Thymus (tissue), 11 donors: ENCODE results near the gene CREBZF. TPM values are rescaled to one million over a fixed set of nuclear protein-coding genes. Genes with fewer than 3 reads are reported as not detected.
A peak's percentile ranks its signal among the peaks of the same experiment; 100 is the strongest.
"Not testable (repeated sequence)": the region's sequence is repeated elsewhere in the genome, so short reads cannot be mapped to it uniquely, and the experiment has no call there.

ENCODE experiments used
- DNase-seq, 9 donors: peaks; one replicate each; pipeline ENCODE4 v3.0.0-alpha.2; 2013; ENCODE audit warnings: low spot score in 9 of 9, low read depth in 6 of 9, missing footprints in 1 of 9
- H3K27ac ChIP-seq, 2 donors: one replicate each; pipeline ENCODE4 v1.5.1; 2013; ENCODE audit warnings: control low read depth in 1 of 2, low read depth in 1 of 2, low read length in 1 of 2, mild to moderate bottlenecking in 1 of 2, moderate library complexity in 1 of 2
- H3K27me3 ChIP-seq, 2 donors: one replicate each; pipeline ENCODE4 v1.5.1; 2013; ENCODE audit warnings: low read length in 1 of 2; ENCODE audit not compliant: control insufficient read depth in 2 of 2, insufficient read depth in 1 of 2
- H3K36me3 ChIP-seq, 2 donors: one replicate each; pipeline ENCODE4 v1.5.1; 2013; ENCODE audit warnings: low read length in 1 of 2, mild to moderate bottlenecking in 1 of 2, moderate library complexity in 1 of 2; ENCODE audit not compliant: control insufficient read depth in 2 of 2, insufficient read depth in 2 of 2
- H3K4me1 ChIP-seq, 2 donors: one replicate each; pipeline ENCODE4 v1.5.1; 2013; ENCODE audit warnings: low read length in 2 of 2; ENCODE audit not compliant: control insufficient read depth in 2 of 2, insufficient read depth in 2 of 2
- H3K4me3 ChIP-seq, 2 donors: one replicate each; pipeline ENCODE4 v1.5.1; 2013; ENCODE audit warnings: low read length in 2 of 2, control low read depth in 1 of 2, mild to moderate bottlenecking in 1 of 2
- H3K9me3 ChIP-seq, 2 donors: one replicate each; pipeline ENCODE4 v1.5.1; 2013; ENCODE audit warnings: low read length in 1 of 2, mild to moderate bottlenecking in 1 of 2; ENCODE audit not compliant: control insufficient read depth in 2 of 2, insufficient read depth in 1 of 2
- WGBS: extraction: QIAGEN DNeasy Blood & Tissue Kit; methylation state at CpG from one replicate; pipeline ENCODE4 v1.1.7; 2013; 5-methylcytosine and 5-hydroxymethylcytosine counted together
- polyA plus RNA-seq: library from polyadenylated mRNA; stranded (reverse); fragments of 200-250 nt; gene quantifications from one replicate; pipeline ENCODE4 v1.2.3, GENCODE V29; 2013
- total RNA-seq: library from RNA; stranded (reverse); fragments of 120-200 nt; gene quantifications from one replicate; pipeline ENCODE4 v1.2.4, GENCODE V29; 2013
- donor health status: healthy.

Gene CREBZF
- total and polyA plus RNA-seq, 2 donors: 44.8 to 51.8 TPM

DNA sequence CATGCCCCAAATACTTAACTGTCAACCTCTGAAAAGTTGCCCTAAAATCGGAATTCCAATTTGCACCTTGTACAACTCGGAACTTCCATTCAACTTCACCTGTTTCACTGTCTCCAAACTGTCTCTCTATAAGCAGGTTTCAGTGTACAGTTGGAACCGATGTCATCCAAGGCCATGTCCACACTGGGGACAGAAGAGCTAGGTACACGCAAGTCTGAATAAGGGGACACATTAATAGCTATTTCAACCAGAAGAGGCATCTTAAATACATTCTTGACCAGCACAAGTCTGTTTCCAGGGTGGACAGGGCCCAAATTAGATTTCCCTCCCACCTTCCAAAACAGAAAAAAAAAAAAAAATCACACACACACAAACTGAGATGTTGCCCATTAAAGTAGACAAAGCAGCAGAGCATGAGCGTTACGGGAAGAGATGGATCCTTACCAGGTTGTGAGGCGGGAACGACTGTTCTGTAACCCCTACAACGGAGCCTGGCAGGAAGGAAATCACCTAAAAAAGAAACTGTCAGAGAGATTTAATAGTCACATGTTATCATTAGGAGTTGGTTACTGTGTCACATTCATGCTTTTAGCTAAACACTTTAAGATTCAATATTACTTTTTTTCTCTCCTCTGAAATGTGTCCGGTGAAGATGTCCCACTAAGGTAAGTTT, 1.7 kb downstream of the CREBZF start:
- Histone ChIP-seq H3K27ac (peak overlapping the region in 1 of 2 donors; percentile 98), H3K27me3 (no peaks in the 10 kb centered on the region), H3K9me3 (peaks cover 0 to 3% of the 10 kb centered on the region in 2 donors), H3K4me3 (peak overlapping the region; percentile 80 to 97), H3K36me3 (peaks cover 0 to 29% of the 10 kb centered on the region in 2 donors), H3K4me1 (peaks cover 4 to 5% of the 10 kb centered on the region in 2 donors)
- 12% methylated on average over 10 of the region's 10 CpGs for WGBS
- DNase-seq: peak in 2 of 9 donors; percentile 23 to 37

GRCh38 chr11:85661972-85662664, 2.8 kb downstream of the CREBZF start:
- Histone ChIP-seq H3K9me3 (peaks cover 0 to 3% of the 10 kb centered on the region in 2 donors), H3K4me3 (peak overlapping the region; percentile 32 to 97), H3K36me3 (peaks cover 0 to 31% of the 10 kb centered on the region in 2 donors), H3K4me1 (peaks cover 4 to 5% of the 10 kb centered on the region in 2 donors), H3K27me3 (no peaks in the 10 kb centered on the region), H3K27ac (no peak overlapping the region)
- DNase-seq: peak in 1 of 9 donors; percentile 2
- 31% methylated on average over 4 of the region's 4 CpGs for WGBS

GRCh38 chr11:85658180-85658579, 6.7 kb downstream of the CREBZF start:
- Histone ChIP-seq H3K36me3 (peaks cover 0 to 52% of the 10 kb centered on the region in 2 donors), H3K4me1 (peaks cover 2 to 3% of the 10 kb centered on the region in 2 donors), H3K27ac (no peak overlapping the region), H3K27me3 (no peaks in the 10 kb centered on the region), H3K9me3 (no peaks in the 10 kb centered on the region), H3K4me3 (no peak overlapping the region)
- no peak for DNase-seq
- WGBS: 94% methylated on average over 1 of the region's 1 CpG

DNA sequence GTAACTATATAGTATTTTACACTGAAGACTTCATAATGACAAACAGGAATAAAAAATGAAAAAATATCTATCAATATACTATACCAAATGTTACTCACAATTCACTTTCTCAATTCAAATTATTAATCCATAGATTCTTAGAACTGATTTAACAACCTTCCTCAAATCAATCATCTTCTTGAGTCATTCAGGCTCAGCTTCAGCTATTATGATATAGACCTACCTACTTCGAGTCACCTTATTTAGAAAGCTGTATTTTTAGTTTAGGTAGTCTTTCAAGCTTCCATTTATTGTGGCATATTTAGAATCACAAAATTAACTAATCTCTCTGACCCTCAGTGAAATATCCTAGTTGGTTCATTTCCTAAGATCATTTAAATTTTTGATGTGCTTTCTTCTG, 8.2 kb downstream of the CREBZF start:
- no peak for DNase-seq
- Histone ChIP-seq H3K9me3 (no peaks in the 10 kb centered on the region), H3K27me3 (no peaks in the 10 kb centered on the region), H3K36me3 (peaks cover 0 to 50% of the 10 kb centered on the region in 2 donors), H3K4me1 (no peaks in the 10 kb centered on the region), H3K4me3 (no peak overlapping the region), H3K27ac (no peak overlapping the region)
- WGBS: 99% methylated on average over 1 of the region's 1 CpG

GRCh38 chr11:85654343-85654742, 10.6 kb downstream of the CREBZF start:
- not testable (repeated sequence) for H3K27ac ChIP-seq, H3K9me3 ChIP-seq, H3K4me3 ChIP-seq, H3K4me1 ChIP-seq, DNase-seq, H3K27me3 ChIP-seq
- peaks cover 0 to 42% of the 10 kb centered on the region in 2 donors for H3K36me3 ChIP-seq
- 99% methylated on average over 4 of the region's 4 CpGs for WGBS

- WGBS: 60% methylated on average over 3 of the region's 3 CpGs
- DNase-seq: no peak
- H3K36me3 ChIP-seq: peaks cover 0 to 34% of the 10 kb centered on the region in 2 donors
- peaks cover 0 to 7% of the 10 kb centered on the region in 2 donors for H3K4me1 ChIP-seq
- H3K27ac ChIP-seq: no peak overlapping the region
- no peaks in the 10 kb centered on the region for H3K9me3 ChIP-seq
- no peaks in the 10 kb centered on the region for H3K27me3 ChIP-seq
- H3K4me3 ChIP-seq: no peak overlapping the region
These were observed 12.0 kb downstream of the CREBZF start for GRCh38 chr11:85652786-85653447.

DNA sequence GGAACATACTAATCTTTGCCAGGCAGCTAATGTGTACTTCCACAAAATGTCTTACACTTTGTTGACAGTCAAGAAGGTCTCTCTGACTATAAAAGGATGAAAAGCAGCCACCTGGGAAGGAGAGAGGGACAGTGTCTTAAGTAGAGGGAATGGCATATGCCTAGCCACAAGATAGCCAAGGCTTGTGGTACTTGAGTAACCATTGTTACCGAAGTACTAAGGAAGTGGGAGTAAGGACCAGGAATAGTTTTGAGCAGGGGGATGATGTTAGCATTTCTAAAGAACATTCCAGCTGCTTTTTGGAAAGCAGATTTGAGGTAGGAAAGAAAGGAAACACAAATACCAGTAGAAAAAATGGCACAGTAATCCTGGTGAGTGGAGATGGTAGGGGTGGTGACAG, 13.8 kb downstream of the CREBZF start:
- H3K36me3 ChIP-seq: peaks cover 0 to 21% of the 10 kb centered on the region in 2 donors
- 97% methylated on average over 1 of the region's 1 CpG for WGBS
- no peak overlapping the region for H3K27ac ChIP-seq
- peaks cover 2 to 10% of the 10 kb centered on the region in 2 donors for H3K4me1 ChIP-seq
- H3K4me3 ChIP-seq: no peak overlapping the region
- H3K27me3 ChIP-seq: no peaks in the 10 kb centered on the region
- DNase-seq: no peak
- H3K9me3 ChIP-seq: no peaks in the 10 kb centered on the region

- under 1% methylated on average over 33 of the region's 33 CpGs for WGBS
- DNase-seq: peak; percentile 72 to 94 (median 81)
- Histone ChIP-seq H3K4me3 (peak within 1 kb of the TSS; percentile 56 to 81), H3K4me1 (peaks cover 2 to 10% of the 10 kb centered on the region in 2 donors), H3K36me3 (peaks cover 0 to 7% of the 10 kb centered on the region in 2 donors), H3K27ac (peak within 1 kb of the TSS; percentile 79 to 80), H3K27me3 (peaks cover 2 to 7% of the 10 kb centered on the region in 2 donors), H3K9me3 (no peaks in the 10 kb centered on the region)
These were observed 17.2 kb downstream of the CREBZF start, which contains the start of gene TMEM126A for GRCh38 chr11:85647604-85648299. Gene TMEM126A (plus strand): TSS chr11:85647967. CDS start chr11:85650256, 2,289 bp downstream.
